Esophagus muscularis mucosa (tissue), 4 donors: Measurements from ENCODE around the gene MACROD2. TPM values are rescaled to one million over a fixed set of nuclear protein-coding genes. Genes with fewer than 3 reads are reported as not detected.

Experiments used
- DNase-seq: peaks from one replicate; pipeline ENCODE4 v3.0.0-alpha.2; 2017; ENCODE audit errors: extremely low spot score
- H3K27ac ChIP-seq, 4 donors: fragments of 200-600 bp; sonication (generic); replicated peaks in 1 of 4; 1 replicate in 3 of 4; 2 replicates in 1 of 4; pipeline ENCODE4 v1.5.1; 2016 to 2019; ENCODE audit warnings: mild to moderate bottlenecking in 1 of 4
- H3K27me3 ChIP-seq, 4 donors: fragments of 200-600 bp; sonication (generic); one replicate each; pipeline versions ENCODE4 v1.5.1 to v1.6.0; 2016 to 2019
- H3K36me3 ChIP-seq, 4 donors: fragments of 200-600 bp; sonication (generic); one replicate each; pipeline ENCODE4 v1.5.1; 2016 to 2019
- H3K4me1 ChIP-seq, 4 donors: fragments of 200-600 bp; sonication (generic); one replicate each; pipeline ENCODE4 v1.5.1; 2016 to 2019
- H3K4me3 ChIP-seq, 4 donors: fragments of 200-600 bp; sonication (generic); 1 replicate in 2 of 4; 2 replicates in 2 of 4; pipeline ENCODE4 v1.5.1; 2016 to 2019; ENCODE audit warnings: mild to moderate bottlenecking in 4 of 4, moderate library complexity in 1 of 4
- H3K9me3 ChIP-seq, 4 donors: fragments of 200-600 bp; sonication (generic); 1 replicate in 3 of 4; 2 replicates in 1 of 4; pipeline ENCODE4 v1.5.1; 2016 to 2019
- CTCF ChIP-seq, 3 experiments: fragments of 200-600 bp in 2 of 3; fragments of 450-650 bp in 1 of 3; sonication (generic) in 2 of 3; IDR thresholded peaks; one replicate each; pipeline ENCODE4 v1.5.1; 2017 to 2019; ENCODE audit warnings: antibody characterized with exemption in 3 of 3, mild to moderate bottlenecking in 2 of 3, moderate library complexity in 1 of 3
- EP300 ChIP-seq: sonication (generic); formaldehyde crosslinking; IDR thresholded peaks from one replicate; pipeline ENCODE4 v1.6.1; 2017; ENCODE audit warnings: antibody characterized with exemption
- POLR2A ChIP-seq: fragments of 450-650 bp; IDR thresholded peaks from one replicate; pipeline ENCODE4 v1.6.1; 2017; ENCODE audit warnings: antibody characterized with exemption, moderate library complexity, mild to moderate bottlenecking, low read depth
- POLR2AphosphoS5 ChIP-seq, 2 donors: sonication (generic); formaldehyde crosslinking; IDR thresholded peaks; one replicate each; pipeline ENCODE4 v1.6.1; 2017; ENCODE audit warnings: antibody characterized with exemption in 2 of 2
- WGBS: methylation state at CpG from one replicate; pipeline ENCODE4 v1.1.5; 2018; 5-methylcytosine and 5-hydroxymethylcytosine counted together
- intact Hi-C: fragments of 100-400 bp; cut with DNase I; formaldehyde crosslinking; loops from one replicate; pipeline ENCODE4 v1.15.1; 2023
- total RNA-seq, 4 donors: library from RNA; depleted of rRNA; stranded (reverse); fragments of >200 nt; gene quantifications; one replicate each; pipeline versions ENCODE4 v1.1.0 to v1.2.1, GENCODE V29; 2016

MACROD2 gene
- total RNA-seq, 4 donors from 2014 or later, result 1.4 to 3.6 (median 2.6) TPM

- Histone ChIP-seq H3K36me3 (no peaks in the 10 kb centered on the region), H3K4me3 (no peak overlapping the region), H3K27me3 (no peaks in the 10 kb centered on the region), H3K9me3 (no peaks in the 10 kb centered on the region), H3K4me1 (peaks cover 0 to 4% (median 0%) of the 10 kb centered on the region in 4 donors), H3K27ac (no peak overlapping the region)
- 83% methylated on average over 5 of the region's 5 CpGs for WGBS
- TF ChIP-seq EP300 (no peak), POLR2AphosphoS5 (IDR thresholded peaks at IDR 0.05) (no peak)
- DNase-seq, result no peak
- intact Hi-C loops, result no loop called here
Observed at GRCh38 chr20:14488756-14489479, 493.6 kb downstream of the MACROD2 start.

GRCh38 chr20:14489544-14489943 is 494.2 kb downstream of the MACROD2 start:
- DNase-seq, result no peak
- H3K9me3 ChIP-seq, result no peaks in the 10 kb centered on the region
- H3K27ac ChIP-seq, result no peak overlapping the region
- H3K4me1 ChIP-seq, result peaks cover 0 to 6% (median 0%) of the 10 kb centered on the region in 4 donors
- H3K4me3 ChIP-seq, result no peak overlapping the region
- WGBS, result 44% methylated on average over 2 of the region's 2 CpGs
- no peaks in the 10 kb centered on the region for H3K36me3 ChIP-seq
- intact Hi-C loops, result no loop called here
- no peaks in the 10 kb centered on the region for H3K27me3 ChIP-seq
- no peak for TF ChIP-seq CTCF (IDR thresholded peaks at IDR 0.05)
- TF ChIP-seq POLR2A, result no peak
- no peak for TF ChIP-seq EP300
- TF ChIP-seq POLR2AphosphoS5 (IDR thresholded peaks at IDR 0.05), result no peak

GRCh38 chr20:14491436-14491835 is 496.1 kb downstream of the MACROD2 start:
- no peak for TF ChIP-seq EP300
- no peak for TF ChIP-seq POLR2AphosphoS5 (IDR thresholded peaks at IDR 0.05)
- TF ChIP-seq CTCF (IDR thresholded peaks at IDR 0.05), result no peak
- Histone ChIP-seq H3K27ac (no peak overlapping the region), H3K9me3 (no peaks in the 10 kb centered on the region), H3K4me3 (no peak overlapping the region), H3K27me3 (no peaks in the 10 kb centered on the region), H3K4me1 (peaks cover 0 to 6% (median 0%) of the 10 kb centered on the region in 4 donors), H3K36me3 (no peaks in the 10 kb centered on the region)
- intact Hi-C loops, result no loop called here
- DNase-seq, result no peak
- 97% methylated on average over 1 of the region's 1 CpG for WGBS

- Histone ChIP-seq H3K9me3 (no peaks in the 10 kb centered on the region), H3K27me3 (no peaks in the 10 kb centered on the region), H3K27ac (no peak overlapping the region), H3K4me1 (peaks cover 0 to 6% (median 0%) of the 10 kb centered on the region in 4 donors), H3K36me3 (no peaks in the 10 kb centered on the region), H3K4me3 (no peak overlapping the region)
- no peak for DNase-seq
- WGBS, result 69% methylated on average over 1 of the region's 1 CpG
- no peak for TF ChIP-seq EP300
- TF ChIP-seq POLR2AphosphoS5 (IDR thresholded peaks at IDR 0.05), result no peak
- no peak for TF ChIP-seq POLR2A
- TF ChIP-seq CTCF (IDR thresholded peaks at IDR 0.05), result no peak
- intact Hi-C loops, result no loop called here
Observed at GRCh38 chr20:14493408-14493807, 498.1 kb downstream of the MACROD2 start.

- no peaks in the 10 kb centered on the region for H3K9me3 ChIP-seq
- no peaks in the 10 kb centered on the region for H3K36me3 ChIP-seq
- no peak overlapping the region for H3K4me3 ChIP-seq
- 79% methylated on average over 1 of the region's 1 CpG for WGBS
- no peak overlapping the region for H3K27ac ChIP-seq
- H3K4me1 ChIP-seq, result peaks cover 0 to 6% (median 0%) of the 10 kb centered on the region in 4 donors
- TF ChIP-seq POLR2A, result no peak
- no peak for TF ChIP-seq CTCF (IDR thresholded peaks at IDR 0.05)
- TF ChIP-seq POLR2AphosphoS5 (IDR thresholded peaks at IDR 0.05), result no peak
- no peak for TF ChIP-seq EP300
- no peak for DNase-seq
- intact Hi-C loops, result no loop called here
- no peaks in the 10 kb centered on the region for H3K27me3 ChIP-seq
Observed at GRCh38 chr20:14494355-14494754, 499.0 kb downstream of the MACROD2 start.
